GM19193 (cell line): ENCODE measurements around the gene MYO7A.

Experiments
- POLR2A ChIP-seq: IDR thresholded peaks from 4 replicates; pipeline ENCODE4 v1.6.1; 2011; ENCODE audit not compliant: insufficient read depth, insufficient read length; ENCODE audit errors: extremely low read depth

Gene MYO7A

GRCh38 chr11:77117492-77117891 is 10.6 kb upstream of the MYO7A start:
- no peak for TF ChIP-seq POLR2A

- TF ChIP-seq POLR2A: no peak
Measured at GRCh38 chr11:77118086-77118485, 10.0 kb upstream of the MYO7A start.

- no peak for TF ChIP-seq POLR2A
Measured at GRCh38 chr11:77118971-77119370, 9.1 kb upstream of the MYO7A start.

- no peak for TF ChIP-seq POLR2A
Measured at GRCh38 chr11:77119531-77119936, 8.5 kb upstream of the MYO7A start.

GRCh38 chr11:77120571-77120970 is 7.5 kb upstream of the MYO7A start:
- TF ChIP-seq POLR2A: no peak

GRCh38 chr11:77121096-77121640 is 6.9 kb upstream of the MYO7A start:
- TF ChIP-seq POLR2A: no peak

GRCh38 chr11:77121876-77122575 is 6.0 kb upstream of the MYO7A start:
- TF ChIP-seq POLR2A: no peak

- no peak for TF ChIP-seq POLR2A
Measured at GRCh38 chr11:77122576-77123212, 5.4 kb upstream of the MYO7A start.

- TF ChIP-seq POLR2A: no peak
Measured at GRCh38 chr11:77123591-77123990, 4.5 kb upstream of the MYO7A start.

- TF ChIP-seq POLR2A: no peak
Measured at GRCh38 chr11:77124041-77124440, 4.0 kb upstream of the MYO7A start.

GRCh38 chr11:77124488-77124887 is 3.6 kb upstream of the MYO7A start:
- TF ChIP-seq POLR2A: no peak

GRCh38 chr11:77125191-77125590 is 2.9 kb upstream of the MYO7A start:
- no peak for TF ChIP-seq POLR2A

GRCh38 chr11:77125695-77126094 is 2.4 kb upstream of the MYO7A start:
- TF ChIP-seq POLR2A: no peak

GRCh38 chr11:77126156-77126775 is 1.8 kb upstream of the MYO7A start:
- TF ChIP-seq POLR2A: no peak

- TF ChIP-seq POLR2A: no peak
Measured at GRCh38 chr11:77126861-77127234, 1.2 kb upstream of the MYO7A start.
